Mesothelial cell of epicardium (in vitro differentiated cells): ENCODE data around the gene TCTN3. TPM values are rescaled to one million over a fixed set of nuclear protein-coding genes. Genes with fewer than 3 reads are reported as not detected.
"Not testable (repeated sequence)": the region's sequence is repeated elsewhere in the genome, so short reads cannot be mapped to it uniquely, and the experiment has no call there.

Source experiments
- DNase-seq, 2 experiments: peaks; one replicate each; pipeline ENCODE4 v3.0.0; 2021; ENCODE audit warnings: low spot score in 2 of 2; ENCODE audit not compliant: unreplicated experiment in 2 of 2
- H3K27ac Mint-ChIP-seq: 2 replicates; pipeline ENCODE4 v1.8.0; 2021; ENCODE audit warnings: mixed read lengths
- H3K27me3 Mint-ChIP-seq: 2 replicates; pipeline ENCODE4 v1.8.0; 2021; ENCODE audit warnings: low read depth, mixed read lengths
- H3K36me3 Mint-ChIP-seq: 2 replicates; pipeline ENCODE4 v1.8.0; 2021; ENCODE audit warnings: mixed read lengths
- H3K4me1 Mint-ChIP-seq: 2 replicates; pipeline ENCODE4 v1.8.0; 2021; ENCODE audit warnings: mixed read lengths
- H3K4me3 Mint-ChIP-seq: 2 replicates; pipeline ENCODE4 v1.8.0; 2021; ENCODE audit warnings: mild to moderate bottlenecking, moderate library complexity, mixed read lengths
- H3K9me3 Mint-ChIP-seq: 2 replicates; pipeline ENCODE4 v1.8.0; 2021; ENCODE audit warnings: mixed read lengths
- total RNA-seq: library from RNA; stranded (reverse); gene quantifications from 3 replicates; pipeline ENCODE4 v1.2.1, GENCODE V29; 2021
- TF ChIP-seq, protein P1 (sequence below): fragments of 200-600 bp; sonication (generic); IDR thresholded peaks from one replicate; pipeline ENCODE4 v1.5.0; 2021; ENCODE audit warnings: antibody characterized with exemption; ENCODE audit not compliant: unreplicated experiment

TCTN3 gene
- total RNA-seq, 1 donor from 2014 or later, result 45.7 TPM

GRCh38 chr10:95637140-95637539 is 56.6 kb downstream of the TCTN3 start:
- Mint-ChIP-seq H3K9me3 (no peaks in the 10 kb centered on the region), H3K4me3 (no peak overlapping the region), H3K27ac (no peak overlapping the region), H3K36me3 (peaks cover 54% of the 10 kb centered on the region), H3K4me1 (no peaks in the 10 kb centered on the region), H3K27me3 (no peaks in the 10 kb centered on the region)
- DNase-seq, result no peak
- TF ChIP-seq, protein P1, sequence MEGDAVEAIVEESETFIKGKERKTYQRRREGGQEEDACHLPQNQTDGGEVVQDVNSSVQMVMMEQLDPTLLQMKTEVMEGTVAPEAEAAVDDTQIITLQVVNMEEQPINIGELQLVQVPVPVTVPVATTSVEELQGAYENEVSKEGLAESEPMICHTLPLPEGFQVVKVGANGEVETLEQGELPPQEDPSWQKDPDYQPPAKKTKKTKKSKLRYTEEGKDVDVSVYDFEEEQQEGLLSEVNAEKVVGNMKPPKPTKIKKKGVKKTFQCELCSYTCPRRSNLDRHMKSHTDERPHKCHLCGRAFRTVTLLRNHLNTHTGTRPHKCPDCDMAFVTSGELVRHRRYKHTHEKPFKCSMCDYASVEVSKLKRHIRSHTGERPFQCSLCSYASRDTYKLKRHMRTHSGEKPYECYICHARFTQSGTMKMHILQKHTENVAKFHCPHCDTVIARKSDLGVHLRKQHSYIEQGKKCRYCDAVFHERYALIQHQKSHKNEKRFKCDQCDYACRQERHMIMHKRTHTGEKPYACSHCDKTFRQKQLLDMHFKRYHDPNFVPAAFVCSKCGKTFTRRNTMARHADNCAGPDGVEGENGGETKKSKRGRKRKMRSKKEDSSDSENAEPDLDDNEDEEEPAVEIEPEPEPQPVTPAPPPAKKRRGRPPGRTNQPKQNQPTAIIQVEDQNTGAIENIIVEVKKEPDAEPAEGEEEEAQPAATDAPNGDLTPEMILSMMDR, result no peak

GRCh38 chr10:95635319-95635733 is 58.4 kb downstream of the TCTN3 start:
- Mint-ChIP-seq H3K27ac (no peak overlapping the region), H3K4me3 (no peak overlapping the region)
- no peak for DNase-seq

GRCh38 chr10:95628786-95629185 is 64.9 kb downstream of the TCTN3 start:
- DNase-seq, result no peak
- H3K36me3 Mint-ChIP-seq, result peaks cover 54% of the 10 kb centered on the region
- no peaks in the 10 kb centered on the region for H3K4me1 Mint-ChIP-seq
- H3K9me3 Mint-ChIP-seq, result no peaks in the 10 kb centered on the region
- TF ChIP-seq, protein P1, result no peak
- no peak overlapping the region for H3K27ac Mint-ChIP-seq
- H3K27me3 Mint-ChIP-seq, result no peaks in the 10 kb centered on the region
- no peak overlapping the region for H3K4me3 Mint-ChIP-seq

More at GRCh38 chr10:95635319-95635733, 58.4 kb downstream of the TCTN3 start:
- Mint-ChIP-seq H3K27me3 (no peaks in the 10 kb centered on the region), H3K36me3 (peaks cover 55% of the 10 kb centered on the region), H3K4me1 (no peaks in the 10 kb centered on the region), H3K9me3 (no peaks in the 10 kb centered on the region)
- TF ChIP-seq, protein P1, result no peak

- Mint-ChIP-seq H3K27ac (no peak overlapping the region), H3K4me3 (no peak overlapping the region), H3K9me3 (no peaks in the 10 kb centered on the region), H3K36me3 (peaks cover 36% of the 10 kb centered on the region), H3K4me1 (no peaks in the 10 kb centered on the region), H3K27me3 (no peaks in the 10 kb centered on the region)
- TF ChIP-seq, protein P1, result no peak
- DNase-seq, result no peak
Measured at GRCh38 chr10:95626500-95626899, 67.2 kb downstream of the TCTN3 start.

DNA sequence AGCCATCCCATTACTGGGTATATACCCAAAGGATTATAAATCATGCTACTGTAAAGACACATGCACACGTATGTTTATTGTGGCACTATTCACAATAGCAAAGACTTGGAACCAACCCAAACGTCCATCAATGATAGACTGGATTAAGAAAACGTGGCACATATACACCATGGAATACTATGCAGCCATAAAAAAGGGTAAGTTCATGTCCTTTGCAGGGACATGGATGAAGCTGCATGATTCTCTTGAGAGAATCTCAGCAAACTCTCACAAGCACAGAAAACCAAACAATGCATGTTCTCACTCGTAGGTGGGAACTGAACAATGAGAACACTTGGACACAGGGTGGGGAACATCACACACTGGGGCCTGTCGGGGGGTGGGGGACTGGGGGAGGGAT is 73.3 kb downstream of the TCTN3 start:
- not testable (repeated sequence) for H3K4me3 Mint-ChIP-seq, H3K27ac Mint-ChIP-seq, H3K27me3 Mint-ChIP-seq, H3K9me3 Mint-ChIP-seq, H3K4me1 Mint-ChIP-seq, DNase-seq
- peaks cover 43% of the 10 kb centered on the region for H3K36me3 Mint-ChIP-seq

- Mint-ChIP-seq H3K27ac (no peak overlapping the region), H3K36me3 (peaks cover 54% of the 10 kb centered on the region), H3K9me3 (peaks cover 5% of the 10 kb centered on the region), H3K4me3 (no peak overlapping the region), H3K27me3 (no peaks in the 10 kb centered on the region), H3K4me1 (no peaks in the 10 kb centered on the region)
- TF ChIP-seq, protein P1, result no peak
- no peak for DNase-seq
Measured at GRCh38 chr10:95618101-95618500, 75.6 kb downstream of the TCTN3 start.
